K562 (cell line): ENCODE measurements around the gene AMH. TPM values are rescaled to one million over a fixed set of nuclear protein-coding genes. Genes with fewer than 3 reads are reported as not detected.

ENCODE experiments used
- ATAC-seq: fragments of 200-7000 bp; cut with Tn5 transposase; 3 replicates; pipeline ENCODE4 v1.9.1; 2020; ENCODE audit warnings: moderate library complexity
- BruUV-seq: library from RNA; stranded (reverse); fragments of 400-500 nt; replicated peaks from 2 replicates; lab custom pipeline; 2021; lab: Mats Ljungman, UMichigan
- CTCF ChIA-PET: fragments of 300-600 bp; formaldehyde crosslinking; extraction: SDS; loops from one replicate; lab custom pipeline; 2021; ENCODE audit warnings: low intra/inter-chr PET ratio; lab: Yijun Ruan, JAX
- POLR2A ChIA-PET: fragments of 300-600, 350-650 bp; sonication (Branson Sonifier 250); formaldehyde crosslinking; extraction: SDS; loops from one replicate; lab custom pipeline; 2021; ENCODE audit warnings: antibody characterized with exemption, inconsistent platforms; lab: Yijun Ruan, JAX
- DNase-seq, 4 experiments: peaks; one replicate each; pipeline versions ENCODE4 v3.0.0 to v3.0.0-alpha.2; 2011 to 2018; ENCODE audit warnings: low spot score in 3 of 4, mixed read lengths in 3 of 4; ENCODE audit errors: extremely low read depth in 1 of 4
- FAIRE-seq: peaks from 2 replicates; lab custom pipeline; 2011; peaks lifted over from hg19 to GRCh38; lab: Jason Lieb, UNC
- H2AFZ ChIP-seq: 2 replicates; pipeline ENCODE4 v1.6.0; 2011; ENCODE audit warnings: low read depth, low read length, control low read depth, inconsistent platforms
- H3K27ac ChIP-seq: fragments of 200-600 bp; 3 replicates; pipeline ENCODE4 v1.8.0; 2011; ENCODE audit warnings: low read depth, mild to moderate bottlenecking, control low read depth, inconsistent platforms, low read length, moderate library complexity, mixed read lengths; ENCODE audit errors: extremely low read depth
- H3K27me3 ChIP-seq, 2 experiments: fragments of 300-600 bp in 1 of 2; 2 replicates in 1 of 2; 3 replicates in 1 of 2; pipeline versions ENCODE4 v1.6.0 to v1.8.0; 2011; ENCODE audit warnings: inconsistent platforms in 2 of 2, low read length in 2 of 2, mild to moderate bottlenecking in 1 of 2, mixed read lengths in 1 of 2, moderate library complexity in 1 of 2; ENCODE audit not compliant: control insufficient read depth in 2 of 2, insufficient read depth in 2 of 2
- H3K36me3 ChIP-seq: fragments of 300-600 bp; 3 replicates; pipeline ENCODE4 v1.8.0; 2011; ENCODE audit warnings: mild to moderate bottlenecking, low read length, inconsistent platforms; ENCODE audit not compliant: control insufficient read depth, insufficient read depth
- H3K4me1 ChIP-seq, 2 experiments: fragments of 200-600 bp in 1 of 2; replicated peaks in 1 of 2; 2 replicates in 1 of 2; 3 replicates in 1 of 2; pipeline versions ENCODE4 v1.5.1 to v1.8.0; 2011; ENCODE audit warnings: inconsistent platforms in 2 of 2, low read length in 2 of 2, mild to moderate bottlenecking in 1 of 2, mixed read lengths in 1 of 2, moderate library complexity in 1 of 2; ENCODE audit not compliant: control insufficient read depth in 2 of 2, insufficient read depth in 2 of 2
- H3K4me2 ChIP-seq: 2 replicates; pipeline ENCODE4 v1.6.1; 2011; ENCODE audit warnings: low read length, control low read depth, inconsistent platforms, mixed read lengths; ENCODE audit not compliant: insufficient read depth
- H3K4me3 ChIP-seq: fragments of 200-600 bp; sonication (generic), shearing (Covaris generic); 2 replicates; pipeline ENCODE4 v1.5.1; 2016; ENCODE audit warnings: control low read depth, inconsistent platforms
- H3K79me2 ChIP-seq: fragments of 200-600 bp; 3 replicates; pipeline ENCODE4 v1.8.0; 2011; ENCODE audit warnings: low read length, inconsistent platforms; ENCODE audit not compliant: control insufficient read depth, insufficient read depth
- H3K9ac ChIP-seq, 2 experiments: 2 replicates each; pipeline versions ENCODE4 v1.6.0 to v1.6.1; 2011; ENCODE audit warnings: low read depth in 2 of 2, low read length in 2 of 2, control low read depth in 1 of 2, inconsistent platforms in 1 of 2, mild to moderate bottlenecking in 1 of 2, mixed read lengths in 1 of 2; ENCODE audit not compliant: insufficient read depth in 1 of 2
- H3K9me1 ChIP-seq: one replicate; pipeline ENCODE4 v1.6.0; 2011; ENCODE audit warnings: inconsistent platforms, mild to moderate bottlenecking, low read length, moderate library complexity; ENCODE audit not compliant: control insufficient read depth, insufficient read depth
- H3K9me3 ChIP-seq: replicated peaks from 2 replicates; pipeline ENCODE4 v1.5.1; 2011; ENCODE audit warnings: low read depth, low read length, inconsistent platforms; ENCODE audit not compliant: control insufficient read depth, insufficient read depth
- H4K20me1 ChIP-seq: replicated peaks from 2 replicates; pipeline ENCODE4 v1.6.1; 2011; ENCODE audit warnings: low read length, inconsistent platforms, mixed read lengths; ENCODE audit not compliant: control insufficient read depth, insufficient read depth
- DACH1 ChIP-seq: fragments of 450-650 bp; IDR thresholded peaks from 2 replicates; pipeline ENCODE4 v1.6.1; 2018; ENCODE audit not compliant: partially characterized antibody
- ELF4 ChIP-seq: fragments of 450-650 bp; formaldehyde crosslinking; IDR thresholded peaks from 2 replicates; pipeline ENCODE4 v1.4.0; 2022; ENCODE audit warnings: missing genetic modification characterization
- FOXK1 ChIP-seq: sonication (generic); formaldehyde crosslinking; IDR thresholded peaks from 2 replicates; pipeline ENCODE4 v1.8.0; 2022; ENCODE audit warnings: missing genetic modification reagents, mild to moderate bottlenecking, borderline replicate concordance
- POLR2A ChIP-seq: fragments of 450-650 bp; conservative IDR thresholded peaks from 2 replicates; pipeline ENCODE4 v1.6.1; 2016
- SIX5 ChIP-seq, 2 experiments: IDR thresholded peaks; 2 replicates each; pipeline ENCODE4 v1.6.1; 2011; ENCODE audit warnings: low read length in 2 of 2, borderline replicate concordance in 1 of 2, low read depth in 1 of 2, mild to moderate bottlenecking in 1 of 2, moderate library complexity in 1 of 2; ENCODE audit not compliant: insufficient read depth in 1 of 2
- SMAD3 ChIP-seq: fragments of 450-650 bp; formaldehyde crosslinking; conservative IDR thresholded peaks from 2 replicates; pipeline ENCODE4 v1.4.0; 2020; ENCODE audit warnings: mild to moderate bottlenecking
- SP1 ChIP-seq: sonication (generic); formaldehyde crosslinking; IDR thresholded peaks from 2 replicates; pipeline ENCODE4 v1.8.1; 2022; ENCODE audit warnings: mild to moderate bottlenecking, missing genetic modification reagents
- TBP ChIP-seq: optimal IDR thresholded peaks from 2 replicates; pipeline ENCODE3; 2011; ENCODE audit warnings: low read depth, low read length, improper control_type of control experiment
- ZNF77 ChIP-seq: fragments of 250-450 bp; sonication (Bioruptor Pico); IDR thresholded peaks from 2 replicates; pipeline ENCODE4 v1.5.0; 2020
- WGBS: fragments of 100-300 bp; shearing (Covaris generic); methylation state at CpG from one replicate; pipeline ENCODE4 v1.1.6; 2016; ENCODE audit warnings: low coverage, mixed read lengths; ENCODE audit not compliant: insufficient coverage; ENCODE audit errors: missing lambda C conversion rate; 5-methylcytosine and 5-hydroxymethylcytosine counted together
- in situ Hi-C: fragments of 300-500 bp; cut with MboI; formaldehyde crosslinking; loops from 4 replicates; pipeline ENCODE4 v1.15.0; 2018; ENCODE audit warnings: inconsistent platforms, mixed read lengths
- intact Hi-C: fragments of 100-400 bp; cut with micrococcal nuclease; formaldehyde crosslinking; loops from 2 replicates; pipeline ENCODE4 v1.14.2; 2022
- polyA plus RNA-seq, 8 experiments: library from polyadenylated mRNA; depleted of rRNA in 4 of 8; stranded (reverse) in 5 of 8; unstranded in 3 of 8; fragments of >200 nt; fragmentation: Nextera tagmentation in 2 of 8; fragmentation: Illumina TruSeq in 1 of 8; extraction: Ambion mirVana in 2 of 8; extraction: Trizol in 1 of 8; gene quantifications; 2 replicates each; pipeline versions ENCODE4 v1.2.1 to v1.2.3, GENCODE V29; 2011 to 2014; ENCODE audit warnings: inconsistent platforms in 1 of 8, missing spikeins in 1 of 8
- total RNA-seq, 7 experiments: library from RNA; depleted of rRNA in 6 of 7; stranded (reverse); fragments of >200 nt in 6 of 7; fragmentation: Illumina TruSeq in 2 of 7; extraction: Trizol in 2 of 7; gene quantifications; 2 replicates each; pipeline versions ENCODE4 v1.2.1 to v1.2.3, GENCODE V29; 2011 to 2021; ENCODE audit warnings: low replicate concordance in 1 of 7
- TF ChIP-seq, protein P1 (sequence below): fragments of 250-450 bp; sonication (Bioruptor Pico); IDR thresholded peaks from 2 replicates; pipeline ENCODE4 v1.5.0; 2021

The AMH gene
- total and polyA plus RNA-seq, 9 of the 15 experiments (the other 6 are each of a cell fraction or from before 2014, with no cell fraction given), result 0.29 to 27.4 (median 2.6) TPM; not detected in 2

DNA sequence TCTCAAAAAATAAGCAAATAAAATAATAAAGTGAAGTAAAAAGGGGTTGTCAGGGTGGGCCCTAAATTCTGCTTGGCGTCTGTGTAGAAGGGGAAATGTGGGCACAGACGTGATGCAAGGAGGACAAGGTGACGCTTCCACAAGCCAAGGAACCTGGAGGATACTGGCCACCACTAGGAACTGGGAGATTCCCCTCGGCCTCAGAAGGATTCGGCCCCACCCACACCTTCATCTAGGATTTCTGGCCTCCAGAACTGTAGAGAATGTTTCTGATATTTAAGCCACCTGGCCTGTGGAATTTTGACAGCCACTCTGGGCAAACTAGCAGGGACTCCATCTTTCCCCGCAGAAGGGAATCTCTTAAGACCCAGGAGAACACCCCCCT is 14.1 kb upstream of the AMH start:
- no peaks in the 10 kb centered on the region for H3K27me3 ChIP-seq
- H3K27ac ChIP-seq, result peak overlapping the region; percentile 98
- ATAC-seq, result no peak
- peaks cover 73% of the 10 kb centered on the region for H3K79me2 ChIP-seq
- WGBS, result 21% methylated on average over 6 of the region's 6 CpGs
- ChIA-PET POLR2A (interaction anchor here (0.5 to 1.3 kb wide), 5 partner anchors 8 to 95 kb away, joined by 3 to 6 read pairs (median 3); no protein-coding TSS in a partner anchor), CTCF (no interaction called here)
- peaks cover 57% of the 10 kb centered on the region; the same call in 2 of the 3 replicates for H3K36me3 ChIP-seq
- H3K4me1 ChIP-seq, result peaks cover 13 to 71% of the 10 kb centered on the region in 2 experiments
- DNase-seq, result no peak
- peaks cover 3% of the 10 kb centered on the region for H3K9me1 ChIP-seq
- intact Hi-C loops, result loop anchor here (1.0 kb wide), 1 partner anchor 79 kb away; no protein-coding TSS in a partner anchor
- no TSS peak for BruUV-seq
- H2AFZ ChIP-seq, result no peak overlapping the region
- no peak for FAIRE-seq
- no peaks in the 10 kb centered on the region for H3K9me3 ChIP-seq
- H3K4me3 ChIP-seq, result peak overlapping the region; percentile 97
- H3K9ac ChIP-seq, result peak overlapping the region; percentile 90 to 98
- no peak for TF ChIP-seq DACH1
- TF ChIP-seq SIX5 (IDR thresholded peaks at IDR 0.05; ENCODE audit: borderline replicate concordance in 1 of 2, insufficient read depth in 1 of 2, low read depth in 1 of 2, low read length in 2 of 2), result no peak
- TF ChIP-seq SMAD3, result no peak
- no peak for TF ChIP-seq TBP
- TF ChIP-seq ELF4 (CRISPR knock-in tag), result no peak
- no peak for TF ChIP-seq ZNF77 (CRISPR knock-in tag)
- TF ChIP-seq, protein P1, sequence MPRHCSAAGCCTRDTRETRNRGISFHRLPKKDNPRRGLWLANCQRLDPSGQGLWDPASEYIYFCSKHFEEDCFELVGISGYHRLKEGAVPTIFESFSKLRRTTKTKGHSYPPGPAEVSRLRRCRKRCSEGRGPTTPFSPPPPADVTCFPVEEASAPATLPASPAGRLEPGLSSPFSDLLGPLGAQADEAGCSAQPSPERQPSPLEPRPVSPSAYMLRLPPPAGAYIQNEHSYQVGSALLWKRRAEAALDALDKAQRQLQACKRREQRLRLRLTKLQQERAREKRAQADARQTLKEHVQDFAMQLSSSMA, result no peak
- TF ChIP-seq SP1 (CRISPR knock-in tag), result no peak
- TF ChIP-seq FOXK1 (CRISPR knock-in tag), result no peak
- TF ChIP-seq POLR2A, result no peak
- TF ChIP-seq, all 486 proteins: peak for 0
- Histone ChIP-seq H3K4me2 (peak overlapping the region; percentile 94), H4K20me1 (peaks cover 33% of the 10 kb centered on the region)
- in situ Hi-C loops, result loop anchor here (5.0 to 10.0 kb wide), 3 partner anchors 37 to 162 kb away; no protein-coding TSS in a partner anchor
